ENCODE results near the gene CAMK1D. TPM values are rescaled to one million over a fixed set of nuclear protein-coding genes. Genes with fewer than 3 reads are reported as not detected.

CAMK1D gene
- polyA plus RNA-seq, 1 of the 3 experiments (the other 2 are of a cell fraction), result 4.1 TPM

DNA sequence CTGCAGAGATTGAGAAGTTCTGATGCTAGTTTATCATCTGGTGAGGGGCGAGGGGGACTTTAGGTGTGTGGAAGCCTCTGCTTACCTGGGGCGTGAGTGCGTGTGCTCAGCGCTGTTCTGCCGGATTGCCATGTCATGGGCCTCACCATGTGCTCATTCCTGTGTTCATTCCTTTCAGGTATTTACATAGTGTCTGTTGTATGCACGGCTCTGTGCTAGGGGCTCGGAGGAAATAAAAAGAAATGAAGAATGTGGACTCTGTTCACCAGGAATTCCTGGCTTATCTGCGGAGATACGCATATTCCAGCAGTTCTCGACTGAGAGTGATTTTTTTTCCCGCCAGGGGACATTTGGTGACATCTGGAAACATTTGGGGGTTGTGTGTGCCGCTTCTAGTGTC is 152.0 kb downstream of the CAMK1D start:
- Histone ChIP-seq H3K4me2 (no peak overlapping the region), H3F3A (replicated peaks; ENCODE audit: insufficient read depth) (no peaks in the 10 kb centered on the region), H3K36me3 (replicated peaks in 1 of 2; ENCODE audit: control insufficient read depth in 1 of 2, insufficient read depth in 2 of 2, low read length in 1 of 2) (no peaks in the 10 kb centered on the region), H3K4me3 (ENCODE audit: low read depth in 2 of 2, low read length in 1 of 2) (no peak overlapping the region), H3K27me3 (ENCODE audit: insufficient read depth) (no peaks in the 10 kb centered on the region), H3K9ac (no peak overlapping the region), H3K79me2 (ENCODE audit: insufficient read depth) (no peaks in the 10 kb centered on the region), H2AFZ (ENCODE audit: low read depth) (no peak overlapping the region), H3K9me2 (no peaks in the 10 kb centered on the region), H4K20me1 (ENCODE audit: insufficient read depth) (no peaks in the 10 kb centered on the region), H3K9me3 (no peaks in the 10 kb centered on the region), H3K27ac (ENCODE audit: low read depth in 2 of 2, low read length in 1 of 2) (no peak overlapping the region), H3K4me1 (ENCODE audit: control insufficient read depth in 1 of 2, insufficient read depth in 2 of 2, low read depth in 1 of 2, low read length in 1 of 2) (peaks cover 5 to 13% of the 10 kb centered on the region in 2 experiments; a peak in 2 of 4 replicates)
- no peak for TF ChIP-seq MXI1 (IDR thresholded peaks at IDR 0.05; ENCODE audit: low read depth, low read length)
- TF ChIP-seq RAD21 (IDR thresholded peaks at IDR 0.05; ENCODE audit: low read length), result no peak
- TF ChIP-seq RXRA (IDR thresholded peaks at IDR 0.05; ENCODE audit: borderline replicate concordance, low read depth), result no peak
- no peak for TF ChIP-seq TCF12 (IDR thresholded peaks at IDR 0.05)
- TF ChIP-seq NRF1 (IDR thresholded peaks at IDR 0.05; ENCODE audit: low read depth, low read length), result no peak
- no peak for TF ChIP-seq PBX3 (IDR thresholded peaks at IDR 0.05)
- no peak for TF ChIP-seq CHD2 (IDR thresholded peaks at IDR 0.05; ENCODE audit: low read length, partially characterized antibody)
- TF ChIP-seq, protein P1, sequence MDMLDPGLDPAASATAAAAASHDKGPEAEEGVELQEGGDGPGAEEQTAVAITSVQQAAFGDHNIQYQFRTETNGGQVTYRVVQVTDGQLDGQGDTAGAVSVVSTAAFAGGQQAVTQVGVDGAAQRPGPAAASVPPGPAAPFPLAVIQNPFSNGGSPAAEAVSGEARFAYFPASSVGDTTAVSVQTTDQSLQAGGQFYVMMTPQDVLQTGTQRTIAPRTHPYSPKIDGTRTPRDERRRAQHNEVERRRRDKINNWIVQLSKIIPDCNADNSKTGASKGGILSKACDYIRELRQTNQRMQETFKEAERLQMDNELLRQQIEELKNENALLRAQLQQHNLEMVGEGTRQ (IDR thresholded peaks at IDR 0.05; ENCODE audit: borderline replicate concordance, low read depth, low read length), result no peak
- TF ChIP-seq FOXM1 (IDR thresholded peaks at IDR 0.05; ENCODE audit: low read depth), result no peak
- TF ChIP-seq JUND (IDR thresholded peaks at IDR 0.05), result no peak
- TF ChIP-seq, protein P2, sequence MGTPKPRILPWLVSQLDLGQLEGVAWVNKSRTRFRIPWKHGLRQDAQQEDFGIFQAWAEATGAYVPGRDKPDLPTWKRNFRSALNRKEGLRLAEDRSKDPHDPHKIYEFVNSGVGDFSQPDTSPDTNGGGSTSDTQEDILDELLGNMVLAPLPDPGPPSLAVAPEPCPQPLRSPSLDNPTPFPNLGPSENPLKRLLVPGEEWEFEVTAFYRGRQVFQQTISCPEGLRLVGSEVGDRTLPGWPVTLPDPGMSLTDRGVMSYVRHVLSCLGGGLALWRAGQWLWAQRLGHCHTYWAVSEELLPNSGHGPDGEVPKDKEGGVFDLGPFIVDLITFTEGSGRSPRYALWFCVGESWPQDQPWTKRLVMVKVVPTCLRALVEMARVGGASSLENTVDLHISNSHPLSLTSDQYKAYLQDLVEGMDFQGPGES (IDR thresholded peaks at IDR 0.05; ENCODE audit: low read depth, low read length), result no peak
- no peak for TF ChIP-seq NFIC (IDR thresholded peaks at IDR 0.05; ENCODE audit: borderline replicate concordance)
- no peak for TF ChIP-seq TEAD4 (IDR thresholded peaks at IDR 0.05; ENCODE audit: borderline replicate concordance, insufficient read depth)
- no peak for TF ChIP-seq YY1 (IDR thresholded peaks at IDR 0.05; ENCODE audit: low read depth)
- no peak for TF ChIP-seq FOXJ3 (CRISPR knock-in tag; IDR thresholded peaks at IDR 0.05)
- no peak for TF ChIP-seq MEF2A (IDR thresholded peaks at IDR 0.05; ENCODE audit: borderline replicate concordance, low read depth)
- WGBS (ENCODE audit: low lambda C conversion rate), result 79% methylated on average over 12 of the region's 12 CpGs
- DNase-seq, result no peak
- ChIA-PET CTCF (no interaction called here), POLR2A (no interaction called here)

DNA sequence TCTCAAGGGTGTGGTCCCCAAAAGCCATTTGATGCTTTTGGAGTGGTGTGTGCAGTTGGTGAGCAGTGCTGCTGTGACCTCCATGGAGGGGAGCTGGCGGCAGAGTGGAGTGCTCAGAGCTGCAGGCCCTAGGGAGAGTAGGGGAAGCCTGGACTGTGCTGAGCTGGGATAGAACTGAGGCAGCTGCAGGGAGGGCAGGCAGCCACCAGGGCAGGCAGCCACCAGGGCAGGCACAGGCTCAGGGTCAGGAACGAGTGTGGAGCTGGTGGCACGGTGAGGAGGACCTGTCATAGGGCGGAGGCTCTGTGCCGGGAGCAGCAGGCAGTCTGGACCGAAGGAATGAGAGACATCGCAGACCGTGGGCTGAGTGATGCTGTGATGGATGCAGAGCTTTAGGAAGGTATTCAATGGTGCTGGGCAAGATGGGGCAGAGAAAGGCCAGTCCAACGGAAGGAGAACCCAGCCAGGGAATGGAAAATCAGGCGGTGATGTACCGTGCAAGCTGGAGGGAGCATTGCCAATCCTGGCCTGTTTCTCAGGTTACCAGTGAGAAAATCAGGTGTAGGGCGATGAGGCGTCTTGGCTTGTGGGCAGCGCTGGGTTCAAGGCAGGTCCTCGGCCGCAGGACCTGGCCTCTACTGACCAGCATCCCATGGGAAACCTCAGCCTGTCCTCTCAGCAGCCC is 152.6 kb downstream of the CAMK1D start:
- H3K27ac ChIP-seq (ENCODE audit: low read depth in 2 of 2, low read length in 1 of 2), result no peak overlapping the region
- H3K4me2 ChIP-seq, result no peak overlapping the region
- no peak overlapping the region for H3K4me3 ChIP-seq (ENCODE audit: low read depth in 2 of 2, low read length in 1 of 2)
- no peaks in the 10 kb centered on the region for H3K27me3 ChIP-seq (ENCODE audit: insufficient read depth)
- peaks cover 5 to 13% of the 10 kb centered on the region in 2 experiments; a peak in 2 of 4 replicates for H3K4me1 ChIP-seq (ENCODE audit: control insufficient read depth in 1 of 2, insufficient read depth in 2 of 2, low read depth in 1 of 2, low read length in 1 of 2)
- no peaks in the 10 kb centered on the region for H3F3A ChIP-seq (replicated peaks; ENCODE audit: insufficient read depth)
- CTCF ChIA-PET, result no interaction called here
- H3K9ac ChIP-seq, result no peak overlapping the region
- 89% methylated on average over 16 of the region's 16 CpGs for WGBS (ENCODE audit: low lambda C conversion rate)
- H3K36me3 ChIP-seq (replicated peaks in 1 of 2; ENCODE audit: control insufficient read depth in 1 of 2, insufficient read depth in 2 of 2, low read length in 1 of 2), result no peaks in the 10 kb centered on the region
- no peaks in the 10 kb centered on the region for H4K20me1 ChIP-seq (ENCODE audit: insufficient read depth)
- POLR2A ChIA-PET, result no interaction called here
- TF ChIP-seq GATA2 (CRISPR knock-in tag; IDR thresholded peaks at IDR 0.05), result no peak
- TF ChIP-seq, protein P2 (IDR thresholded peaks at IDR 0.05; ENCODE audit: low read depth, low read length), result no peak
- no peak for TF ChIP-seq MEF2A (IDR thresholded peaks at IDR 0.05; ENCODE audit: borderline replicate concordance, low read depth)
- no peak for TF ChIP-seq YY1 (IDR thresholded peaks at IDR 0.05; ENCODE audit: low read depth)
- no peak for TF ChIP-seq TEAD4 (IDR thresholded peaks at IDR 0.05; ENCODE audit: borderline replicate concordance, insufficient read depth)
- TF ChIP-seq, protein P1 (IDR thresholded peaks at IDR 0.05; ENCODE audit: borderline replicate concordance, low read depth, low read length), result no peak
- no peak for TF ChIP-seq PBX3 (IDR thresholded peaks at IDR 0.05)
- no peak for TF ChIP-seq EP300 (IDR thresholded peaks at IDR 0.05; ENCODE audit: borderline replicate concordance in 1 of 2, low read depth in 1 of 2, low read length in 1 of 2)
- TF ChIP-seq RCOR1 (IDR thresholded peaks at IDR 0.05; ENCODE audit: low read length), result no peak
- no peak for TF ChIP-seq MXI1 (IDR thresholded peaks at IDR 0.05; ENCODE audit: low read depth, low read length)
- no peaks in the 10 kb centered on the region for H3K9me3 ChIP-seq
- H3K9me2 ChIP-seq, result no peaks in the 10 kb centered on the region
- H3K79me2 ChIP-seq (ENCODE audit: insufficient read depth), result no peaks in the 10 kb centered on the region
- no peak for DNase-seq
- no peak overlapping the region for H2AFZ ChIP-seq (ENCODE audit: low read depth)

Measured in SK-N-SH (cell line).